PFSK-1 (cell line): ENCODE results near the gene TFAM.

ENCODE experiments used
- FOXP2 ChIP-seq: optimal IDR thresholded peaks from 2 replicates; pipeline ENCODE3; 2011; ENCODE audit warnings: borderline replicate concordance, control low read depth, inconsistent platforms; ENCODE audit not compliant: insufficient read depth; ENCODE audit errors: extremely low read length, extremely low read depth
- POLR2AphosphoS5 ChIP-seq: IDR thresholded peaks from 2 replicates; pipeline ENCODE4 v1.6.1; 2012; ENCODE audit warnings: low read depth, mild to moderate bottlenecking, control low read depth, low read length, moderate library complexity
- REST ChIP-seq, 2 experiments: IDR thresholded peaks; 2 replicates each; pipeline versions ENCODE4 v1.6.1 to v1.8.0; 2011 to 2012; ENCODE audit warnings: low read depth in 2 of 2, low read length in 2 of 2, control low read depth in 1 of 2, inconsistent platforms in 1 of 2, mild to moderate bottlenecking in 1 of 2, moderate library complexity in 1 of 2; ENCODE audit not compliant: insufficient read depth in 1 of 2
- SIN3A ChIP-seq: IDR thresholded peaks from 2 replicates; pipeline ENCODE4 v1.6.1; 2012; ENCODE audit warnings: mild to moderate bottlenecking, low read length, moderate library complexity, borderline replicate concordance; ENCODE audit not compliant: insufficient read depth
- TAF1 ChIP-seq: IDR thresholded peaks from 2 replicates; pipeline ENCODE4 v1.6.1; 2012; ENCODE audit warnings: low read length, control low read depth, borderline replicate concordance; ENCODE audit not compliant: insufficient read depth

The TFAM gene

GRCh38 chr10:58359541-58359940 lies 25.7 kb upstream of the TFAM start:
- TF ChIP-seq FOXP2 (no peak), TAF1 (no peak), POLR2AphosphoS5 (no peak), REST (IDR thresholded peaks at IDR 0.05; ENCODE audit: insufficient read depth in 1 of 2, low read depth in 2 of 2, low read length in 2 of 2) (no peak), SIN3A (no peak)

- no peak for TF ChIP-seq REST (IDR thresholded peaks at IDR 0.05; ENCODE audit: insufficient read depth in 1 of 2, low read depth in 2 of 2, low read length in 2 of 2)
- no peak for TF ChIP-seq TAF1
- no peak for TF ChIP-seq POLR2AphosphoS5
- no peak for TF ChIP-seq FOXP2
- no peak for TF ChIP-seq SIN3A
These were observed 24.7 kb upstream of the TFAM start for GRCh38 chr10:58360412-58361004.

- no peak for TF ChIP-seq REST (IDR thresholded peaks at IDR 0.05; ENCODE audit: insufficient read depth in 1 of 2, low read depth in 2 of 2, low read length in 2 of 2)
- no peak for TF ChIP-seq SIN3A
- TF ChIP-seq FOXP2 = no peak
- TF ChIP-seq POLR2AphosphoS5 = no peak
- no peak for TF ChIP-seq TAF1
These were observed 23.9 kb upstream of the TFAM start for GRCh38 chr10:58361353-58361752.

- TF ChIP-seq POLR2AphosphoS5 = no peak
- no peak for TF ChIP-seq FOXP2
- TF ChIP-seq REST (IDR thresholded peaks at IDR 0.05; ENCODE audit: insufficient read depth in 1 of 2, low read depth in 2 of 2, low read length in 2 of 2) = no peak
- TF ChIP-seq TAF1 = no peak
- TF ChIP-seq SIN3A = no peak
These were observed 23.0 kb upstream of the TFAM start for GRCh38 chr10:58362027-58362789.
